GM12874 (cell line): Measurements from ENCODE around the gene SOWAHA.

Experiments used
- TF ChIP-seq, protein P1 (sequence below): IDR thresholded peaks from 2 replicates; pipeline ENCODE4 v1.5.1; 2011; ENCODE audit warnings: low read depth, mild to moderate bottlenecking, control low read depth, low read length, moderate library complexity; ENCODE audit not compliant: insufficient read depth

SOWAHA gene

DNA sequence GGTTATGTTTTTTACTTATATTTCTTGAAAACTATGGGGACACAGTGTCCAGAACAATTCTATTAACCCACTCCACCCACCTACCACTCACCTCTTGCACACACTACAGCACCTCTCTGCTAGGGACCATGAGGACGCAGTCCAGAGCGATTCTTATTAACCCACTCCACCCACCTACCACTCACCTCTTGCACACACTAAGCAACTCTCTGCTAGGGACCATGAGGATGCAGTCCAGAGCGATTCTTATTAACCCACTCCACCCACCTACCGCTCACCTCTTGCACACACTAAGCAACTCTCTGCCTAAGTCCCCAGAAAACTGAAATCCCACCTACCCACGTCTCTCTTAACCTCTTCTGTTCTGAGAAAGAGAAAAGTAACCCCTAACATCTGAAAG lies 19.5 kb downstream of the SOWAHA start:
- TF ChIP-seq, protein P1, sequence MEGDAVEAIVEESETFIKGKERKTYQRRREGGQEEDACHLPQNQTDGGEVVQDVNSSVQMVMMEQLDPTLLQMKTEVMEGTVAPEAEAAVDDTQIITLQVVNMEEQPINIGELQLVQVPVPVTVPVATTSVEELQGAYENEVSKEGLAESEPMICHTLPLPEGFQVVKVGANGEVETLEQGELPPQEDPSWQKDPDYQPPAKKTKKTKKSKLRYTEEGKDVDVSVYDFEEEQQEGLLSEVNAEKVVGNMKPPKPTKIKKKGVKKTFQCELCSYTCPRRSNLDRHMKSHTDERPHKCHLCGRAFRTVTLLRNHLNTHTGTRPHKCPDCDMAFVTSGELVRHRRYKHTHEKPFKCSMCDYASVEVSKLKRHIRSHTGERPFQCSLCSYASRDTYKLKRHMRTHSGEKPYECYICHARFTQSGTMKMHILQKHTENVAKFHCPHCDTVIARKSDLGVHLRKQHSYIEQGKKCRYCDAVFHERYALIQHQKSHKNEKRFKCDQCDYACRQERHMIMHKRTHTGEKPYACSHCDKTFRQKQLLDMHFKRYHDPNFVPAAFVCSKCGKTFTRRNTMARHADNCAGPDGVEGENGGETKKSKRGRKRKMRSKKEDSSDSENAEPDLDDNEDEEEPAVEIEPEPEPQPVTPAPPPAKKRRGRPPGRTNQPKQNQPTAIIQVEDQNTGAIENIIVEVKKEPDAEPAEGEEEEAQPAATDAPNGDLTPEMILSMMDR: no peak

DNA sequence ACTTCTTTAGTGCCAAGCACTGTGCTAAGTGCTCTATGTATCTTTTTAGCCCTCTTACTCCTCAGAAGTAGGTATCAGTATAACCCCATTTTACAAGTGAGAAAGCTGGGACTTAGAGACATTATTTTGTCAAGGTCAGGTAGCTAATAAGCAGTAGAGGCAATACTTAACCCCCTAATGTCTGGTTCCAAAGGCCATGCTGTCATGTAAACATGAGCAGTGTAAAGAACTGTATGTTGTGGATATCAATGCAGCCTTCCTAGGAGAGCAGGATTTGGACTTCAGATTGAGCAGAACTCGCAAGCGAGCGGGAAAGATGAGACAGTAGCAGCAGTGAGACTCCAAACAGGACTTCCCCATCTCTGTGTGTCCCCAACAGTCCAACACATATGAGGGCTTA lies 21.0 kb downstream of the SOWAHA start:
- TF ChIP-seq, protein P1: no peak

DNA sequence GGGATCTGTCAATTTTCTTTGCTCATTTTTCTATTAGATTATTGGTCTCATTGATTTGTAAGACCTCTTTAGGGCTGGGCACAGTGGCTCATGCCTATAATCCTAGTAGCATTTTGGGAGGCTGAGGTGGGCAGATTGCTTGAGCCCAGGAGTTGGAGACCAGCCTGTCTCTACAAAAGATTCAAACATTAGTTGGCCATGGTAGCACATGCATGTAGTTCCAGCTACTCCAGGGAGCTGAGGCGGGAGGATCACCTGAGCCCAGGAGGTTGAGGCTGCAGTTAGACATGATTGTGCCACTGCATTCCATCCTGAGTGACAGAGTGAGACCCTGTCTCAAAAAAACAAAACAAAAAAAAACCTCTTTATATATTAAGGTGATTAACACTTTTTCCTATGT lies 23.8 kb downstream of the SOWAHA start:
- TF ChIP-seq, protein P1: no peak

DNA sequence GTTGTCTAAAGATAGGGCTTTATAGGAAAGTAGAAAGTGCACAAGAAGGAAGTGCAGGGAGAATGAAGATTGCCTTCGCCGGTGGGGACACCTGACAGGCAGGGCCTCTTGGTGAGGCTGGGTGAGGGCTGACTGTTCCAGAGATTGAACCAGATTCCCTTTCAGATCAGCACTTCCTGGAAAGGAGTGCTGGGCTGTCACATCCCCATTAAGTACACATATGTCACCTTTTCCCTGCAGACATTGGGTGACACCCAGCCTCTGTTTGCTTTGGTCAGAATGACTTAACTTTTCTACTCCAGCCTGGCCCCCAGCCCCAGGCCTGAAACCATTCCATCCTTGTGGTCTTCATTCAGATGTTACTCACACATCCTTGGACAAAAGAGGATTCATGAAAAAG lies 24.8 kb downstream of the SOWAHA start:
- TF ChIP-seq, protein P1: no peak

DNA sequence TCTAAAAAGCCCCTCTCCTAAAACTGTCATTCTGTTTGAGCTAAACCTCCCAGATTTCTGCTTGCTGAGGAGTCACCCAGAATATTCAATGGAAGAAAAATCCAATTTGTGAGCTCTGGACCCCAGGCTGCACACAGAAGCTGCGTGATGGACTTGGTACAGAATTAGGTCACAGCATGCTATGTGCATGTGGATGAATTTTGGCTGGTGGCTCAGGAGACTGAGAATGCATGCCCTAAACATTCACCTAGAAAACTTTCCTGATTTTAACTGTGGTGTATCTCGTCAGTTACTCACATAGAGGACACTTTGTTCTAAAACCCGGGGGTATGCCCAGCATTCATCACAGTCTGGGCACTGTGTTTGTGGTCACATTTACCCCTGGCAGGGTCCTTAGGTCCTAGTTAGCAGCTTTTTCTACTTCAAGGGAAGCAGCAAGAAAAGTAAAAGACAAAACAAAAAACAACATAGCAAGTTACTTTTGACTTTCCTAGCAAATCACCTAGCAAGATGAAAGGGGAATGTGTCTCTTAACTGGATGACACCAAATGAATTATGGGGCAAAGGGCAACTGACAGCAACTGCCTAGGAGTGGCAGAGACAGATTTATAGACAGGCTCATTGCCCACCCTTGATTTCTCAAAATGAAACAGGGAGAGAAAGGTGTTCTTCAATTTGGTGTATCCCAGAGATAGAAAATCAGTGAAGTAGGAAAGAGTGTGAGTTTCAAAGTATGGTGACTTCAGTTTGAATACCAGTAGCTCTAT lies 25.6 kb downstream of the SOWAHA start:
- TF ChIP-seq, protein P1: no peak

DNA sequence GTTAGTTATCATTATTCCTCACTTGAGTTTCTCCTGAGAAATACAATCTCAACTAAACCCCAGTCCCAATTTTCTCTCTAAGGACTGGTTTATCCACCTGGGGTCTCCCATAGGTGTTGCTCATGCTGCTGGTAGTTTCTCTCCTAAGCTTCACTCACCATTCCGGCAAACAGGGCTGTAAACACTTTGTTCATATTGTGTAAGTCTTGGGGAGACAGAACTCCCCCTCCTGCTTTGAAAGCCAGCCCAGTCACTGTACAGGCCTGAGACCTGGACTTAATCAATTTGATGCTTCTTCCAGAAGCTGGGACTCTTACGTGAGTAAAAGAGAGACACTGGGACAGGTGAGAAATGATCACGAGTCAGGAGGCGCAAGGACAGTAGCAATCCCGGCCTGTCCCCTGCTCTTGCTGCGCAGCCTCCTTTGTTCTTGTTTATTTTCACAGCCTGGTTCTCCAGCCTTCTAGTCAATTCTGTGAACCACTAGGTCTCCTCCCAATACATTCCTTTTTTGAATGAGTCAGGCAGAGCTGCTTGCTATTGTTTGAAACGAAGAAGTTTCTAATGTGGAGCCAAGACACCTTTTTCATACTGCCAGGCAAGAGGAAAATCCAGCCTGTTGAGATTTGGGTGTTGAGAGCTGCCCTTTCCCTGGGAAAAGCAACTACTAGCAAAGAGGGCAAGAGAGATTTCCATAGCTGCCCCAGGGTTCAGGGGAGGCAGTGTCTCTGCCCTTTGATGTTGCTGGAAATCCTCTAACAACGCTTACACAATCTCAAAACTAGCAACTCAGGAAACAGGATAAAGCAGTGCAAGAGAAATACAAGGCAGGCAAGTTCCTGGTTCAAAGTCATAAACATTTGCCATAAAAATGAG lies 26.6 kb downstream of the SOWAHA start:
- TF ChIP-seq, protein P1: no peak

DNA sequence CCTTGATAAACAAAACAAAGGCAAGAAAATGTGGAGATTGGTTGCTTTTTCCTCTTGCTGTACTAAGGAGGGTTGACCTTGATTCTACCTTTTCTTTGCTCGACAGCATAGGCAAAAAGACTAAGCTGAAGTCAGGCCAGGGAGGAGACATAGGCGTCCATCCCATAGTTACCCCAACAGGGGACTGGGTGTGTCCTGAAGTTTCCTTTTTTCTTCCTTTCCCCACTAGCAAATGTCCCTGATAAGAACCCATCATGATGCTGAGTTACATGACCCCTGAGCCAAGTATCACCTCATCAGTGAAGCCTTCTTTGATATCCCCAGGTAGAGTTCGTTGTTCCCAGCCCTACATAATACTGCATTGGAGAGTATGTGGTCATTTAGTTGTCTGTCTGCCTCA lies 27.2 kb downstream of the SOWAHA start:
- TF ChIP-seq, protein P1: no peak
